ENCODE data around the gene CACHD1. TPM values are rescaled to one million over a fixed set of nuclear protein-coding genes. Genes with fewer than 3 reads are reported as not detected.
"Not testable (repeated sequence)": the region's sequence is repeated elsewhere in the genome, so short reads cannot be mapped to it uniquely, and the experiment has no call there.

The CACHD1 gene
- polyA plus RNA-seq, 1 donor, result 13.0 TPM

DNA sequence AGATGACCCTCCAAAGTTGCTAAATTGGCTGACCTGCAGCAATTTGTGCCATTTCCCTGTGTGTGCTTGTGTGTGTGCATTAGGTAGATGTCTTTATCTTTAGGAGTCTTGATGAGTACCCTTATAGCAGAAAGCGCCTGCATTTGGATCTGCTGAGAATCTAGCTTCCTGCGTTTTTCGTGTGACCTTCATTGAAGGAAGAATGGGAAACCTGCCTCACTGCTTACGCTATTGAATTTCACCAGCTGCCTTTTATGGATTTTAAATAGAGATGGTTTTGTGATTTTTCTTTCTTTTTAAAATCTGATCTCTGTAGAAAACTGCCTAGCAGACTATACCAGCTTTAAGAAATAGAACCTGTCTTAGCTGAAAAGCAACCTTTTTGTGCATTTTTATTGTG, 124.5 kb downstream of the CACHD1 start:
- no peak for DNase-seq

DNA sequence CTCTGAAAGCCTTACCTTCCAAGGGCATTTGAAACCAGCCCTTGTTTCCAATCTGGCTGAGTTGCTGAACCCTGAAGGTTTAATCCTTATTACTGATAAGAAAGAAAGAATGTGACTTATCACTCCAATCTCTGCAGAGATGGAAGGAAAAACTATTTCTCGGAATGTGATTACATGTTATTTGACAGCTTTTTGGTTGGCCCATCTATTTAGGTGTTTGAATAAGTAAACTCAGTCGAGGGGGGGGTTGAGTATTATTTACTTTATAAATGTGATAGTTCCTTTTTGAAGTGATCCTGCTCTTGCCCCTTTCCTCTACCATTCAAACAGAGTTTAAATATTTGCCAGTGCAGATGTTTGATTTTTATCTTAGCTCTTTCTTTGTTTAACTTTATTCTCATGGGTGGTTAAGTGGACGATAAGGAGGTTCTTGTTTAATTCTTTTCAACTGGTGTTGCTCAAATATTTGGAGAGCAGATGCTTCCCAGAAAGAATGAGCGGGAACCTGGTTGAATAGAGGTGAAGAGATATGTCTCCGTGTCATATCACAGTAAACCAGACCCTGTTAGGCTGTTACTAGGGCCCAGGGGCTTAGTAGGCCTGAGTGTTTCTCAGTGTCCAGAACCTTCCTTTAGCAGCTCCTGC, 126.1 kb downstream of the CACHD1 start:
- DNase-seq, result no peak

DNA sequence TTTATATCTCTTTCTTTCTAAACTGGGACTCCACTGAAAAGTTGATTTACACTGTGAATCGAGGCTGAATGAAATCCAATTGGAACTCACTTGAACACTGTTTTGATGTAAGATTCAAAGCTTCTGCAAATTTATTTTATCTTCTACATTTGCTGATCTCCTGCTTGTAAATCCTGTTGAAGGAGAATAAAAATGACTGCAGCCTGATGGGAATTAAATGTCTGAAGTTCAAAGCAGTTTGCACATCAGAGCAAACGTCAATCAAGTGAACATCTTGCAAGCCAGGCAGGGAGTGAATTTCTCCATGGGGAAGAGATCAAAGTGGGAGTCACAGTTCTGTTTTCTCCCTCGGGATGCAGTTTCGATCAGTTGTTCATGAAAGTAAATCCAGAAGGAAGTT, 127.2 kb downstream of the CACHD1 start:
- DNase-seq, result no peak

DNA sequence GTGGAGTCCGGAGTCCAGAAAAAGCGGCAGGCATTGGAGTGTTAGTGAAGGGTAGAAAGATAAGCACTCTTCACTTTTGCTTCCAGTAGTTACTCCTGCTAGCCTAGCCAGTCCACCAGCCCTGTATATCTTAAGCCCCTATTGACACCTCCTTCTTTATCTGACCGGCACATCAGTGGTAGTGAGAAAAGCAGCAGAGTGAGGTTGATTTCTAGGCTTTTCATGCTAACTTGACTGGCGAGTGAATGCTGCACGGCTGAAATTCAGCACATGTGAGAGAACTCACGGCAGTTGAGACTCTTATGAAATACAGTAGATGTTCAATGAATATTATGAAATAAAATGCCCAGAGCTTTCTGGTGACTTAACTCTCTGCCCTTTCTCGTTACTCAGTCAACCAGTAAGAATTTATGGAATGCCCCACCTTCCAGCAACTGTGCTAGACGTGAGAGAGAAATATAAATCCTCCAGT, 128.2 kb downstream of the CACHD1 start:
- DNase-seq, result no peak

DNA sequence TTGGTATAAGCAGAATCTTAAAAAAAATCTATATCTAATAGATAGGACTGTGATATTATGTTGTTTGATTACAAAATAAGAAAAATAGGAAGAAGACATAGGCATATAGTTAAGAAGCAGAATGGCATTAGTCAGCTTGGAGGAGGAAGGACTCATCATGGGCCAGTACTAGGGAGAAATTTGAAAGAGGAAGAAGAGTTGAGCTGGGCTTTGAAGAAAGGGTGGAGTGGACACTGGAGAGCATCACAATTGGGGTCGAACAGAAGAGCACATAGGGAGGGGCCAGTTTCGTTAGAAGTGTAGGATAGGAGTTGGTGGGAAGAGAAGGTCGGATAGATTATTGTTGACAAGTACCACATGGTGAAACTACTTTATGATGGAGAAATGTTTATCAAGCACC, 129.3 kb downstream of the CACHD1 start:
- no peak for DNase-seq

DNA sequence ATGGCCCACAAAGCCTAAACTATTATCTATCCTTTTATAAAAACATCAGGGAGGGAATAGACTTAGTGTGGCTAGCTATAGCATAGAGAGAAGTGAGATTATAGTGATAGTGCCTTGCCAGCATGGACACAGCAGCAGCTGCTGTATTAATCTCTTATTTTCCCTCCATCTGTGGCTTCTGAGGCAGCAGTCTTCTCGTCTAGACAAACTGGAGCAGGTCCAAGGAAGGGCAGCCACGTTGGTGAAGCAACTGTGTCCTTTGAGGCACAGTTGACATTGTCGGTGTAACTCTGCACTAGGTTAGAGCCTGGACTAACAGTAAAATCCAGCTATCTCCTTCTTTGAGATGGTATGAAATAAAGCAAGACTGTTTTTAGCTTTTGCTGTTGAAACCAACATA, 131.3 kb downstream of the CACHD1 start:
- DNase-seq, result no peak

DNA sequence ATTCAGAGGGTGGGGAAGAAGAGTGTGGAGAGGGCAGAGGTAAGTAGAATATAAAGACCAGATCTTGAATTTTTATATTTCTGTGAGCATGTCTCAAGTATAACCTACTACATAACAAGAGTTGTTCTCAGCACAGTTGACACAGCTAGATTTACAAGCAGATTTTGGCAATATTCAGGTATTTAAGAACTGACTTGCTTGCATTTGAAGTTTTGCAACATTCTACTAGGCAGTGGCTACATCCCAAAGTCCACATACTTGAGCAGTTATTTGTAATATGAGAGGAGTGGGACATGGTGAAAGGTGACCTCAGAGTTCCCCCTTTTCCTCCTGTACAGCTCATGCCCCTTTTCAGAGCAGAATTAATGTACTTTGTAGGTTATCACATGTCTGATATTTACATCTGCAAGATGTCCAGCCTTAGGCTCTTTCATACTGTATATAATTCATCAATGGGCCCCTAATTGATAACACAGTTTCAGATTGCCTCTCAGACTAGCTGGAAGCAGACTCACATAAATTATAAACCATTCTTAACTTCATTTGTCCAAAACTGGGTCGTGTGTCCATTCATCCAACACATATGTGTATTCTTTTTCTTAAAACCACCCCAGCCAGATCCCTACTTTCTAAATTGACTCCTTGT, 138.2 kb downstream of the CACHD1 start:
- DNase-seq, result no peak

DNA sequence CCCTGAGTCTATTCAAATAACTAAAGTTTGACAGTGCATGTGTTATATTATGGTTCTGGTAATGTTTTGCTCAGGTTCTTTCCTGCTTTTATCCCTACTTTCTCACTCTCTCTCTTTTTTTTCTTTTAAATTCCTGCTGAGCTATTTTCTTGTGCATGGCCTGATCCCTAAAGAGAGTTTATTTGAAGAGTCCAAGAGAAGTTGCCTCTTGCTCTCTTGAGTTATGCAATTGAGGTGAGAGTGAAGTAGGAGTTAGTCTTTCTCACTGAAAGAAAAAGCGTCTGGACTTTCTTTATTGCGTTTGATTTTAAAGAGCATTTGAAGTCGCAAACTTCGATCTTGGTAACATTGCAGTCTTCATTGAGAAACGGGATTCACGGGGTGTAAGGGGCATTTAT, 138.7 kb downstream of the CACHD1 start:
- DNase-seq, result no peak

DNA sequence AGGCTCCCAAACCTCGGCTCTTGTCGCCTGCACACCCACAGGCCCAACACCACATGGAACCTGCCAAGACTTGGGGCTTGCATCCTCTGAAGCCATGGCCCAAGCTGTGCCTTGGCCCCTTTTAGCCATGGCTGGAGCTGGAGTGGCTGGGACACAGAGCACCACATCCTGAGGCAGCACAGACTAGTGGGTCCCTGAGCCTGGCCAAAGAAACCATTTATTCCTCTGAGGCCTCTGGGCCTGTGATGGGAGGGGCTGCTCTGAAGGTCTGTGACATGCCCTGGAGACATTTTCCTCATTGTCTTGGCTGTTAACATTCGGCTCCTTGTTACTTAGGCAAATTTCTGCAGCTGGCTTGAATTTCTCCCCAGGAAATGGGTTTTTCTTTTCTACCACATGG, 141.0 kb downstream of the CACHD1 start:
- DNase-seq, result not testable (repeated sequence)

DNA sequence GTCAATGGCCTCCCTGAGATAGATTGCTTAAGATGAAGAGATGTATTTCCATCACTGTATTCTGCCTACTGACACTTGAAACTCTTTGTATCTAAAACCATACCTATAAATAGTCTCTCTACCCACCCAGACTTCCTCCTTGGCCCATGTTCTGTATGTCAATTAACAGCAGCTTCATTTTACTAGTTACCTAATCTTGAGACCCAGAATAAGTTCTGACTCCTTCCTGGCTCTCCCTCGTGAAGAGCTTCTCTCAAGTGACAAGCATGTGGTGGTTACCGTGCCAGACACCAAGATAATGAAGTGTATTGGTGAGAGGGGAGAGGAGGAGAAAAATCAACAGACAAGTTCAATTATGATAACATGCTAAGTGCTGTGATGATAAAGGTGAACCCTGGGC, 146.1 kb downstream of the CACHD1 start:
- no peak for DNase-seq

DNA sequence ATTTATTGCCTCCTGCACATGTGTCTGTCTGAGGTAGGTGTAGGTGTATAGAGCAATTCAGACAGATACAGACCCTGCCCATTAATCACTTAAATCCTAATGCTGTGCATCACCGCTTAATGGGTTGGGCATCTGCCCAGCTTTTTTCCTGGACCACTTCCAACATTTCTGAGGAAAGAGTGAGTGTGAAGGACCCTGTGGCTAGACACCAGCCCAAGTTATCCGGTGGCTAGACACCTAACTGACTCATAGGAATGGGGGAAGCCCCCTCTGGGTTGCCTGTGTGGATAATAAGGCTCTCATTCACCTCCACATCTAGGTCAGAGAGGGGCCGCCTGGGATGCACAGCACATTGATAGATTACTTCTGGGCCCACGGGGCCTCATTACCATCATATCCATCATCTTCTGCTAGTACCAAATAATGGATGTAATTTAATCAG, 153.8 kb downstream of the CACHD1 start:
- DNase-seq, result no peak

DNA sequence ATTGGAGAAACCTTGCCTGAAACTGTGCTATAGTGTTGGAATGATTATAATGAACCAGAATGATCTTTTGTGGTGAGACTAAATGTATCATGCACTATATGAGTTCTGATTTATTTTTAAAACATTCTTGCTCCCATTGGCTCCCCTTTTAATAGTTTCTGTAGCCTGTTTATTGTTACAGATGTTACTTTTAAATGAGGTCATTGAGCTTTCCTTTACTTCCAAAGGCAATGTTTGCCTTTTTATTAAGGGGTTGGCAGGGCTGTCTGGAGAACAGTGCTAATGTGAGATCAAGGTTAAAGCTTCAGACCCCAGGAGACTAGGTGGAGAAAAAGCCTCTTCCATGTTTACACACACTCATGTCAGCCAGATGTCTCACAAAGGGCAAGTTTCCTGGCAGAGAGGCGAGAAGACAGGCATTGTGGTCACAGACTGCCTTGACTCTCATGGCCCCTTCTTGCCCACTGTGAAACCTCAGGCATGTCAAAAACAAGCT, 154.3 kb downstream of the CACHD1 start:
- DNase-seq, result no peak

DNA sequence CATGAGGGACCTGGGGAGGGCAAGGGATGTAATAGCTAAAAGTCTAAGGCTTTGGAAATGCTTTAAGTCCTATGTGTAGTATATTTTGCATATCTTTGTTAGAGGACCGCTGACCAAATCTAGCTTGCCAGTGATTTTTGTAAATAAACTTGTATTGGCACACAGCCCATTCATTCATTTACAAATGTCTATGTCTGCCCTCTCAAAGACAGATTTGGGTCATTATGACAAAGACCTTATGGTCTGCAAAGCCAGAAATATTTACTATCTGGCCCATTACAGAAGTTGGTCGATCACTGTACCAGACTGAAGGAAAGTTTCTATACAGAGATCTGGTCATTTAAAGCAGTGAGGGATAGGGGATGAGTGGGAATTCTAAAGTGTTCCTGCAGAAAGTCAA, 154.9 kb downstream of the CACHD1 start:
- DNase-seq, result no peak

DNA sequence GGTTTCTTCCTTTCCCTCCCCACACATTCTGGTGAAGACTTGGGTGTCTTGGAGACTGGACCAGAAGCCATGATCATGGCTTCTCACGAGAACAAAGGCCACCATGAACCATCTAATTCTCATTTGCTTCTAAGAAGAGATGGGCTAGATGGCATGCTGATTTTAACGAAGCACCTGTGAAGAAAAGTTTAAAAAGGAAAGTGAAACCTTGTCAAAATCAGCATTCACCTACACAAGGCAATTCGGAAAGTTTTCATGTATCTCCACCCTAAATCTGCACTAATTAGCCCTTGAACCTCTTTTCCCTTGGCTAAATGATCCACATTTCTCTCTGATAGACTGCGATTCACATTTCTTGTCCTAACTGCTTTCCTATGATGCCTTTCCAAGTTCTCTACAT, 160.7 kb downstream of the CACHD1 start:
- DNase-seq, result no peak

DNA sequence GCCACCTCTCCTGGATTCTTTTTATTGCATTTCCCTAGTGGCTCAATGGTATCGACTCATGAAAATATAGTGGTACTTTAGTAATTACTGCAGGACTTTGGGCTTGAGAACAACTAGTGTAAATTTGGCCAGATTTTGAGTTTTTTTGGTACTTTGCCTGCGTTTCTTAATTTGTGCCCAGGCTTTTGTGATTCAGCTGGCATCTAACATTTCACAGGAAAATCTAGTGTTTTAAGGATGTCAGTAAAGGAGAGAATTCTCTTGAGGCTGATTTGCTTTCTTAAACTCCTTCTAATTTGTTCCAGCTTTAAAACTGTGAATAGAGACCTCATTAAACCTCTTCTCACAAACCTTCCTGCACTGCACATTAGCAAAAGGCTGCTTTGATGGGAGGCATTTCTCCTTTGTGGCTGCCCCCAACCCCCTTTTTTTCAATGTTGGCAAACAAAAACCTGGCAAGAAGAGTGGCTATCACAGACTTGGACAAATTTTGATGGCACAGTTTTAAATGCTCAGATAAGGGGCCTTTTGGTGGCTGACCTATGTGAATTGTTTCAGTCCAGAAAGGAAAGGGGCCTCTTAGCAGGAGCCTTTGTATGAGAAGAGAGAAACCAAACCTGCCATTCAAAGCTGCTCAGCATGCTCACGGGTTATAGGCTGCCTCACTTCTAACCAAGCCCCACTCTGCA, 161.6 kb downstream of the CACHD1 start:
- DNase-seq, result no peak

DNA sequence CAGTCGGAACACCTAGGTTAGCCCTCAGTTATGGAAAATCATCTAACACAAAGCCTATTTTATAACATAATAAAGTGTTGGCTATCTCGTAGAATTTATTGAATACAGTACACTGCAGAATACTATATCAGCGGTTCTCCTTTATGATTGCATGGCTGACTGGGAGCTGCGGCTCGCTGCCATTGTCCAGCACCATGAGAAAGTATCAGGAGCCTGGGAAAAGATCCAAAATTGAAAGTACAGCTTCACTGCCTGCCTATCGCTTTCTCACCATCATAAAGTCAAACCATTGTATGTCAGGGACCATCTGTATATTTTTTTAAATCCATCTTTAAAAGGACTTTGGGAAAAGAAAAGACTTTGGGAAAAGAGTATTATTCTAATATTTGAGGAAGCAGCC, 163.0 kb downstream of the CACHD1 start:
- DNase-seq, result no peak

DNA sequence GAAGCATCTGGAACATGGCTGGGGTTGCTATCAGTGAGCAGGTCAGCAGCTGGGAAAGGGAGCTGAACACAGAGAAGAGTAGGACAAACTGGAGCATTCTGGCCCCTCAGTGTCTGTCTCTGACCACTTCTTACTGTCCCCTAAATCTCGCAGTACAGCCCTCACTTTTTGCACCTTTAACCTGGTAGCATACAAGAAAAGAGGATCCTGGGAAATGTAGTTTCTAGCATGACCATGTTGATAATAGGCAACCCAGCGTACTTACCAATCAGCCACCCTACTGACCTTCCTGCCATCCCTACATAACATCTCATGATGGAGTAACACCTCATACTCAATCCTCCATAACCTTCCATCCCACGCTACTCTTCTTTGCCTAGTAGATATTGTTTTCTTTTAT, 175.8 kb downstream of the CACHD1 start:
- DNase-seq, result no peak

DNA sequence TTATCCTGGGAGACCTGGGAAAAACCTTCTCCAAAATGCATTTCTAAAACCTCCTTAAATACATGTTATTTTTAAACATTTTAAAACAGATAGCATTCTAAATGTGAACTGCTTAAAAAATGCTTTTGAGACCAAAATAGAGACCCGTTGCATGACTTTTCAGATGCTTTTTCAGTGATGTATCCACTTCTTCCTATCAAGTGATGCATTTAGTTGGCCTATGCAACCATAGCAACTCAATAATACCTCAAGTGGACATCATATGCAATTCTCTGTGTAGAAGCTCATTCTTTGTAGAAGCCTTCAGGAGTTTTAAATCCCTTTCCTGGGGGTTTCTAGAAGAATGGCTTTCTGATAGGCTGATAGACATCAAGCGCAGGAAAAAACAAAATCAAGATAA, 180.5 kb downstream of the CACHD1 start:
- no peak for DNase-seq

DNA sequence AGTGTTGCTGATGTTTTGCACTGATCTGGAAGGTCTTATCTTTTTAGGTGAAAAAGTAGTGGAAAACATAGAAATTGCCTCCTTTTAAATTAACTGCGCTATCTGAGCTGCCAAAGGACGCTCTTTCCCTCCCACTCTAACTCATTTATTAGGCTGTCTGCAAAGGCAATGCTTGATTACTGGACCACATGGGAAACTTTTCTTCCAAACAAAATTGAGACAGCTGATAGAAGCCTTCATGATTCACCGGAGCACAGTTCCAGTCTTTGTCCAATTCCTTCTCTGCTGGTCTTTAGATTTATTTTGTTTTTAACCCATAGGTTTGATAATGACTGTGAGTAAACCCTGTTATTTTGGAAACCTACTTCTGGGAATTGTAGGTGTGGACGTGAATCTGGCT, 181.9 kb downstream of the CACHD1 start:
- DNase-seq, result no peak

DNA sequence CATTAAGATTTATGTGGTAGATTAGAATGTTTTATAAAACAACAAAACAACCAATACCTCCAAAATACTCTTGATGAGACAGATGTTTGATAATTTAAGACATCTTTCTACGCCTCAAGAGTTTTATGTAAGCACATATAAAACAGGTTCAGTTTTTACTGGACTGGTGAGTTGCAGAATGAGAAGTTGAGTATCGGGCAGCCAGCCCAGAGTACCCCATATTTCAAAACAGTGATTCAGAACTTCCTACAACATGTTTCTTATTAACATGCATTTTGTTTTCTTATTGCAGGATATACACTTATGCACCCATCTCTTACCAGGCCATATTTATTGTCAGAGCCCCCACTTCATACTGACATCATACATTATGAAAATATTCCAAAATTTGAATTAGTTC, 183.5 kb downstream of the CACHD1 start:
- DNase-seq, result no peak

DNA sequence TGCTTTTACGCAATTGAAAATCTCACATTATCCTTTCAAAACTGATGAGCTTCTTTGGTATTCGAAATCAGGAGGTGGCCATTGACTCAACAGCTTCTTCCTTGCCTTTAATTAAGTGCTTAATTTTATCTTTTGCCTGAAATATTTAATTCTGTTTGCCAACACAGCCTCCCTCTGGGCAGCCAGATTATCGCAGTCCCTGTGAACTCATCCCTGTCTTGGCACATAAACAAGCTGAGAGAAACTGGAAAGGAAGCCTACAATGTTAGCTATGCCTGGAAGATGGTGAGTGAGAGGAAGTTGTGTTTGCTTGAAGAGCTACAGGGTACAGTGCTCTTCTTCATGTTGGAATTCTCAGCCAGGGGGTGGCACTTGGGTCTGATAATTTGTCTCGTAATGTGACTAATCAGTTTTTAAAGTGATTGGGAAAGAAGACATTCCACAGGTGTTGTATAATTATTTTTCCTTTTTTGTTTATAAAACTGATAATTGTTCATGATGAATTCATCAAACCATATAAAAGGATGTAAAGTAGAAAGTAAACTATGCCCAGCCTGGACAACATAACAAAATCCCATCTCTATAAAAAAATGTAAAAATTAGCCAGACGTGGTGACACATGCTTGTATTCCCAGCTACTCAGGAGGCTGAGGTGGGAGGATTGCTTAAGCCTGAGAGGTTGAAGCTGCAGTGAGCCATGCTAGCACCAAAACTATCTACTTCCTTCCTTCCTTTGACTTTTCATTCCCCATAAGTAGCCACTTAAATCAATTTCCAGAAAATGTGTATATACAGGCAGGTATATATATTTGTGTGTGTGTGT, 184.8 kb downstream of the CACHD1 start:
- no peak for DNase-seq

DNA sequence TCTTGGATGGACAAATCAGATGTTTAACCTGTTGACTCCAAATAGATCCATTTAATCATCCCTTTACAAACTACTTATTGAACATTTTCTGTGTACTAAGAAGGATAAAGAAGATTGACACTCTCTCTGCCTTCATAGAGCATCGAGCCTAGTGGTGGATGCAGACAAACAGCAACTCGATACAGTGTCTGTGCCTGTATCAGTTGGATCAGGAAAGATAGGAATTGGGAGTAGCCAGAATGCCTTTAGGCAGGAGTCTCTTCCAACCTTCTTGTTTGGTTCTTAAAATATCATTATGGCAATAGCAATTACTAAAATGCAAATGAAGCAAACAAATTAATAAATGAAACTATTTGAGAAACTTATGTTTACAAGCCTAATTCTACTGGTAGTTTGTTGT, 185.9 kb downstream of the CACHD1 start:
- no peak for DNase-seq
